ENCODE results near the gene ZNF503. TPM values are rescaled to one million over a fixed set of nuclear protein-coding genes. Genes with fewer than 3 reads are reported as not detected.

The ZNF503 gene
- total and polyA plus RNA-seq, 10 of the 15 experiments (the other 5 are each of a cell fraction or from before 2014, with no cell fraction given): 0.05 to 1.1 (median 0.11) TPM; not detected in 1

DNA sequence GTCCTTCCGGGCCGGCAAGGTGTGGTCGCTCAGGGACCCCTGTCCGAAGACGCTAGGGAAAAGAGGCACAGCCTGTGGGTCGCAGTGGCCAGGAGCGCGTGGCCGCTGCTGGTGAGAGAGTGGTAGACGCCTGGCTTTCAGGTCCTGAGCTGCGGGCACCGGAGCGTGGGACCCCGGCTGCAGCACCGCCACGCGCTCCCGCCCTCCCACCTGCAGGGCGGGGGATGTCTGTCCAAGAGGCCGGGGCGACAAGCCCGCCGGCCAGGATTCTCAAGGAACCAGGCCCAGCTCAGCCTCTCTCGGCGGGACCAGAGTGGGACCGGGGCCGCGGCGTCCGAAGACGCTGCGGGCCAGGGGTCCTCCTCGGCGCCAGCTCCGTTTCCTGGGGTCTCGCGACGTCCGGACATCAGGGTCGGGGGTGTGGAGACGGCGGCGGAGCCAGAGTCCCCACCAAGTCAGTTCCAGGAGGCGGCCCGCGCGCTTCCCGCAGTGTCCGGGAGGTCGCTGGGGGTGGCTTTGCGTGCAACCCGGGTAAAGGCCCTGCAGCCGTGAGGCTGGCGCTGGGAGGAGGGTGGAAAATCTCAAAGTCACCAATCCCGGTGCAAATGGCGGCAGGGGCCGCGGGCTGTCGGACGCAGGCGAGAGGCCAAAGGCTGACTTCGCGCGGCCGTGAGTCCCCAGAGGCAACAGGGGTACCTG, 5.5 kb downstream of the ZNF503 start:
- RAD21 ChIA-PET (ENCODE audit: unreplicated experiment): interaction anchor here (0.6 to 1.2 kb wide), 3 partner anchors 14 to 907 kb away, joined by 3 read pairs; no protein-coding TSS in a partner anchor
- 37% methylated on average over 56 of the region's 65 CpGs for WGBS (ENCODE audit: insufficient coverage, insufficient replicate concordance, low lambda C conversion rate, missing lambda C conversion rate)
- H3K4me3 ChIP-seq: no peak overlapping the region
- H2AFZ ChIP-seq (ENCODE audit: control insufficient read depth, low read depth, low read length): no peak overlapping the region
- no TSS peak for BruUV-seq (replicated peaks)
- FAIRE-seq (no peak), DNase-seq (ENCODE audit: low read depth, low spot score) (no peak), ATAC-seq (no peak)
- H3K9me3 ChIP-seq (replicated peaks; ENCODE audit: control insufficient read depth, insufficient read depth, low read length): no peaks in the 10 kb centered on the region; the same call in 2 of the 3 replicates
- peaks cover 1 to 15% of the 10 kb centered on the region in 2 experiments; a peak in 3 of 4 replicates for H3K27me3 ChIP-seq (replicated peaks in 1 of 2; ENCODE audit: control insufficient read depth in 2 of 2, insufficient read depth in 2 of 2, low read length in 1 of 2)
- CTCF ChIA-PET: interaction anchor here (0.5 to 1.4 kb wide), 6 partner anchors 100 to 907 kb away, joined by 3 to 5 read pairs (median 3); no protein-coding TSS in a partner anchor
- no peak overlapping the region for H3K9ac ChIP-seq (ENCODE audit: control insufficient read depth, insufficient read depth, low read length)
- no peaks in the 10 kb centered on the region for H3K79me2 ChIP-seq (ENCODE audit: control insufficient read depth, insufficient read depth, low read length)
- no peak overlapping the region for H3K4me2 ChIP-seq (ENCODE audit: control insufficient read depth, insufficient read depth)
- H3K4me1 ChIP-seq (ENCODE audit: control insufficient read depth, insufficient read depth, low read length): no peaks in the 10 kb centered on the region; the same call in 1 of the 2 replicates
- in situ Hi-C loops (cut with MboI): loop anchor here (25.0 kb wide), 2 partner anchors 641 to 1141 kb away; no protein-coding TSS in a partner anchor
- SMC1A ChIA-PET (ENCODE audit: uncharacterized antibody, unreplicated experiment): no interaction called here
- no peaks in the 10 kb centered on the region; the same call in 1 of the 2 replicates for H4K20me1 ChIP-seq (ENCODE audit: control insufficient read depth, insufficient read depth)
- no peak overlapping the region for H3K27ac ChIP-seq (ENCODE audit: control insufficient read depth, insufficient read depth)
- intact Hi-C loops (cut with micrococcal nuclease; ENCODE audit: unreplicated experiment): no loop called here
- POLR2A ChIA-PET: no interaction called here
- no peaks in the 10 kb centered on the region for H3K36me3 ChIP-seq (ENCODE audit: control insufficient read depth in 2 of 2, insufficient read depth in 2 of 2, low read length in 1 of 2)
- TF ChIP-seq MTA2 (IDR thresholded peaks at IDR 0.05; ENCODE audit: low read depth) (no peak), NR2F1 (conservative IDR thresholded peaks at IDR 0.05) (no peak), ATF7 (IDR thresholded peaks at IDR 0.05; ENCODE audit: low read depth) (no peak), TAF1 (IDR thresholded peaks at IDR 0.05; ENCODE audit: borderline replicate concordance, low read depth, low read length) (no peak), BRCA1 (IDR thresholded peaks at IDR 0.05; ENCODE audit: low read depth, low read length) (no peak), ZBED1 (IDR thresholded peaks at IDR 0.05; ENCODE audit: borderline replicate concordance) (no peak), DPF2 (IDR thresholded peaks at IDR 0.05) (no peak), MEF2B (IDR thresholded peaks at IDR 0.05; ENCODE audit: partially characterized antibody, poor library complexity, severe bottlenecking) (no peak), JUND (IDR thresholded peaks at IDR 0.05; ENCODE audit: low read depth, low read length) (no peak), ESRRA (IDR thresholded peaks at IDR 0.05; ENCODE audit: low read length) (no peak), POLR2AphosphoS5 (IDR thresholded peaks at IDR 0.05; ENCODE audit: low read length) (no peak)
- TF ChIP-seq, protein P1, sequence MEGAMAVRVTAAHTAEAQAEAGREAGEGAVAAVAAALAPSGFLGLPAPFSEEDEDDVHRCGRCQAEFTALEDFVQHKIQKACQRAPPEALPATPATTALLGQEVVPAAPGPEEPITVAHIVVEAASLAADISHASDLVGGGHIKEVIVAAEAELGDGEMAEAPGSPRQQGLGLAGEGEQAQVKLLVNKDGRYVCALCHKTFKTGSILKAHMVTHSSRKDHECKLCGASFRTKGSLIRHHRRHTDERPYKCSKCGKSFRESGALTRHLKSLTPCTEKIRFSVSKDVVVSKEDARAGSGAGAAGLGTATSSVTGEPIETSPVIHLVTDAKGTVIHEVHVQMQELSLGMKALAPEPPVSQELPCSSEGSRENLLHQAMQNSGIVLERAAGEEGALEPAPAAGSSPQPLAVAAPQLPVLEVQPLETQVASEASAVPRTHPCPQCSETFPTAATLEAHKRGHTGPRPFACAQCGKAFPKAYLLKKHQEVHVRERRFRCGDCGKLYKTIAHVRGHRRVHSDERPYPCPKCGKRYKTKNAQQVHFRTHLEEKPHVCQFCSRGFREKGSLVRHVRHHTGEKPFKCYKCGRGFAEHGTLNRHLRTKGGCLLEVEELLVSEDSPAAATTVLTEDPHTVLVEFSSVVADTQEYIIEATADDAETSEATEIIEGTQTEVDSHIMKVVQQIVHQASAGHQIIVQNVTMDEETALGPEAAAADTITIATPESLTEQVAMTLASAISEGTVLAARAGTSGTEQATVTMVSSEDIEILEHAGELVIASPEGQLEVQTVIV (IDR thresholded peaks at IDR 0.05; ENCODE audit: borderline replicate concordance, partially characterized antibody): no peak
- TF ChIP-seq, protein P2, sequence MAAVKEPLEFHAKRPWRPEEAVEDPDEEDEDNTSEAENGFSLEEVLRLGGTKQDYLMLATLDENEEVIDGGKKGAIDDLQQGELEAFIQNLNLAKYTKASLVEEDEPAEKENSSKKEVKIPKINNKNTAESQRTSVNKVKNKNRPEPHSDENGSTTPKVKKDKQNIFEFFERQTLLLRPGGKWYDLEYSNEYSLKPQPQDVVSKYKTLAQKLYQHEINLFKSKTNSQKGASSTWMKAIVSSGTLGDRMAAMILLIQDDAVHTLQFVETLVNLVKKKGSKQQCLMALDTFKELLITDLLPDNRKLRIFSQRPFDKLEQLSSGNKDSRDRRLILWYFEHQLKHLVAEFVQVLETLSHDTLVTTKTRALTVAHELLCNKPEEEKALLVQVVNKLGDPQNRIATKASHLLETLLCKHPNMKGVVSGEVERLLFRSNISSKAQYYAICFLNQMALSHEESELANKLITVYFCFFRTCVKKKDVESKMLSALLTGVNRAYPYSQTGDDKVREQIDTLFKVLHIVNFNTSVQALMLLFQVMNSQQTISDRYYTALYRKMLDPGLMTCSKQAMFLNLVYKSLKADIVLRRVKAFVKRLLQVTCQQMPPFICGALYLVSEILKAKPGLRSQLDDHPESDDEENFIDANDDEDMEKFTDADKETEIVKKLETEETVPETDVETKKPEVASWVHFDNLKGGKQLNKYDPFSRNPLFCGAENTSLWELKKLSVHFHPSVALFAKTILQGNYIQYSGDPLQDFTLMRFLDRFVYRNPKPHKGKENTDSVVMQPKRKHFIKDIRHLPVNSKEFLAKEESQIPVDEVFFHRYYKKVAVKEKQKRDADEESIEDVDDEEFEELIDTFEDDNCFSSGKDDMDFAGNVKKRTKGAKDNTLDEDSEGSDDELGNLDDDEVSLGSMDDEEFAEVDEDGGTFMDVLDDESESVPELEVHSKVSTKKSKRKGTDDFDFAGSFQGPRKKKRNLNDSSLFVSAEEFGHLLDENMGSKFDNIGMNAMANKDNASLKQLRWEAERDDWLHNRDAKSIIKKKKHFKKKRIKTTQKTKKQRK (IDR thresholded peaks at IDR 0.05; ENCODE audit: low read depth, low read length): no peak
- TF ChIP-seq, protein P3, sequence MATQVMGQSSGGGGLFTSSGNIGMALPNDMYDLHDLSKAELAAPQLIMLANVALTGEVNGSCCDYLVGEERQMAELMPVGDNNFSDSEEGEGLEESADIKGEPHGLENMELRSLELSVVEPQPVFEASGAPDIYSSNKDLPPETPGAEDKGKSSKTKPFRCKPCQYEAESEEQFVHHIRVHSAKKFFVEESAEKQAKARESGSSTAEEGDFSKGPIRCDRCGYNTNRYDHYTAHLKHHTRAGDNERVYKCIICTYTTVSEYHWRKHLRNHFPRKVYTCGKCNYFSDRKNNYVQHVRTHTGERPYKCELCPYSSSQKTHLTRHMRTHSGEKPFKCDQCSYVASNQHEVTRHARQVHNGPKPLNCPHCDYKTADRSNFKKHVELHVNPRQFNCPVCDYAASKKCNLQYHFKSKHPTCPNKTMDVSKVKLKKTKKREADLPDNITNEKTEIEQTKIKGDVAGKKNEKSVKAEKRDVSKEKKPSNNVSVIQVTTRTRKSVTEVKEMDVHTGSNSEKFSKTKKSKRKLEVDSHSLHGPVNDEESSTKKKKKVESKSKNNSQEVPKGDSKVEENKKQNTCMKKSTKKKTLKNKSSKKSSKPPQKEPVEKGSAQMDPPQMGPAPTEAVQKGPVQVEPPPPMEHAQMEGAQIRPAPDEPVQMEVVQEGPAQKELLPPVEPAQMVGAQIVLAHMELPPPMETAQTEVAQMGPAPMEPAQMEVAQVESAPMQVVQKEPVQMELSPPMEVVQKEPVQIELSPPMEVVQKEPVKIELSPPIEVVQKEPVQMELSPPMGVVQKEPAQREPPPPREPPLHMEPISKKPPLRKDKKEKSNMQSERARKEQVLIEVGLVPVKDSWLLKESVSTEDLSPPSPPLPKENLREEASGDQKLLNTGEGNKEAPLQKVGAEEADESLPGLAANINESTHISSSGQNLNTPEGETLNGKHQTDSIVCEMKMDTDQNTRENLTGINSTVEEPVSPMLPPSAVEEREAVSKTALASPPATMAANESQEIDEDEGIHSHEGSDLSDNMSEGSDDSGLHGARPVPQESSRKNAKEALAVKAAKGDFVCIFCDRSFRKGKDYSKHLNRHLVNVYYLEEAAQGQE (IDR thresholded peaks at IDR 0.05; ENCODE audit: low read depth, low read length): no peak

Measured in GM12878 (cell line).